Measurements from ENCODE around the gene VTN.

Gene VTN

DNA sequence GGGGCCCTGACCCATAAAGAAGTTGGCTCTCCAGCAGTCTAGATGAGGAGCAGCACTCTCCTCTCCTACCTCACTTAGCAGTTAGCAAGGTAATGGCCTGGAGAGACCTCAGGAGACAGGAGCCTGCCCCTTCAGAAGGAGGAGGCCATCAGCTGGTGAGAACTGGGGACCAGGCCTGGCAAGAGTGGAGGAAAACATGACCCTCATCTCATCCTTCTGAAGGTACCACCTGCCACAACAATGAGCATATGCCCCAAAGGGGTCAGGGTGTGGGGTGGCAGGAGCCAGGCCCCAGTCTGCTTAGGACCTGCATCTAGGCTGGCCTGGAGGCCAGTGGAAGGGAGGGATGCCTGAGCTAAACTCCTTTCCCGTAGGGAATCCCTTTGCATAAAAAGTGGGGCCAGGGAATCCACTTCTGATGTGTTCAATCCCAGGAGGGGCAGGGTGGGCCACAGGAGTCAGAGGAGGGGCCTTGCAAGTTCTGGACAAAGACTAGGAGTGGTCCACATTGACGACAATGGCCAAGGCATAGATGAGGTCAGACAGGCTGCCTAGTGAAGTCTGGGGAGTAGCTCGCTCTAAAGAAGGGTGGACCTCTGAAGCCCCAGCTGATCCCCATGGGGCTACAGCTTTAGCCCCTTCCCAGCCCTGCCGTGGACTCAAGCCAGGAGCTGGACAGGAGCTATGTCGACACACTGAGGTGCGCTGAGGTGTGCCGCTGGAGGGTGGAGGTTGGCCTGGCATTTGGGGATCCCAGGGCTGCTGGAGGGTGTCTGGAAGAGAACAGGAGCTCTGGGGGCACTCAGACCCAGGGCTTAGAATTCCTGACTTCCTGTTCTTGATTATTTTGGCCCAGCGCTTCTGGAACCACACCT, 6.1 kb downstream of the VTN start:
- no peaks in the 10 kb centered on the region for H3K9me3 ChIP-seq (ENCODE audit: control insufficient read depth in 5 of 5, low read length in 5 of 5)
- H3K36me3 ChIP-seq (ENCODE audit: control insufficient read depth in 5 of 5, insufficient read depth in 5 of 5, low read length in 5 of 5): peaks cover 14 to 78% (median 56%) of the 10 kb centered on the region in 5 donors
- H3K27ac ChIP-seq (ENCODE audit: low read depth, low read length): no peak overlapping the region
- no peak overlapping the region for H3K4me3 ChIP-seq (ENCODE audit: low read depth in 1 of 5, low read length in 5 of 5)
- H3K4me1 ChIP-seq (ENCODE audit: control insufficient read depth in 5 of 5, insufficient read depth in 5 of 5, low read length in 5 of 5): no peaks in the 10 kb centered on the region
- H3K27me3 ChIP-seq (ENCODE audit: control insufficient read depth in 5 of 5, insufficient read depth in 4 of 5, low read length in 5 of 5): no peaks in the 10 kb centered on the region
- H3K9ac ChIP-seq (ENCODE audit: low read length in 5 of 5): no peak overlapping the region

DNA sequence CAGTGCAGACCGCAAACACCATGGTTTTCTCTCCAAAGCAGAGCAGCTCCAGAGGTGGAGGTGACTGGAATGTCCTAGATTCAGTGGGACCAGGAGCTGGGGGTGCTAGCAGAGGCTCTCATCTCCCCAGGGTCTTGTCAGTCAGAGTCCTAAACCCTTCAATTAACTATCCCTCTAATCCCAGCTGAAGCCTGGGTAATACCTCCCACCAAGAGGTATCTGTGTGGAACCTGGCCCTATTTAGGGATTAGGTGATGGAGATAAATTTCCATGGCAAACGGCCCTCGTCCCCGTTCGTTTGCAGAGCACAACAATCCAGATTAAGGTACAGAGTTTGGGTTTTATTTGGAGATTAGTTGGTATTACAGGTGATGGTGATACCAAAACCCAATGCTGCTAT, 6.9 kb downstream of the VTN start:
- no peaks in the 10 kb centered on the region for H3K9me3 ChIP-seq (ENCODE audit: control insufficient read depth in 5 of 5, low read length in 5 of 5)
- H3K4me1 ChIP-seq (ENCODE audit: control insufficient read depth in 5 of 5, insufficient read depth in 5 of 5, low read length in 5 of 5): peaks cover 0 to 6% (median 5%) of the 10 kb centered on the region in 5 donors
- H3K36me3 ChIP-seq (ENCODE audit: control insufficient read depth in 5 of 5, insufficient read depth in 5 of 5, low read length in 5 of 5): peaks cover 14 to 78% (median 57%) of the 10 kb centered on the region in 5 donors
- H3K27me3 ChIP-seq (ENCODE audit: control insufficient read depth in 5 of 5, insufficient read depth in 4 of 5, low read length in 5 of 5): no peaks in the 10 kb centered on the region
- no peak overlapping the region for H3K27ac ChIP-seq (ENCODE audit: low read depth, low read length)
- H3K4me3 ChIP-seq (ENCODE audit: low read depth in 1 of 5, low read length in 5 of 5): no peak overlapping the region
- H3K9ac ChIP-seq (ENCODE audit: low read length in 5 of 5): no peak overlapping the region

DNA sequence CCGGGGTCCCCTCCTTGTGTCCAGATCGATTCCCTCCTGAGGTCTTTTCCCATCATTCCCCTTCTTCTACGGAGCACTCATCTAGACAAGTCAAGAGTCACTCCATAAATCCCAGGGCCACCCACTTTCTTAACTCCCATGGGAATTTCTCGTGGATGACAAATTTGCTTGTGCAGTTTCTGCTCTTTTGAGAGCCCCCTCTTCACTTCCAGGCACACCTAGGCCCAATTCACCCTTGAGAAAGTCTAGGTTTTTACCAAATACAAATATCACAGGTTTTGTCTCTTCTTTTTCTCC, 12.3 kb downstream of the VTN start:
- Histone ChIP-seq H3K4me1 (ENCODE audit: control insufficient read depth in 5 of 5, insufficient read depth in 5 of 5, low read length in 5 of 5) (peaks cover 9 to 27% (median 24%) of the 10 kb centered on the region in 5 donors), H3K27me3 (ENCODE audit: control insufficient read depth in 5 of 5, insufficient read depth in 4 of 5, low read length in 5 of 5) (no peaks in the 10 kb centered on the region), H3K36me3 (ENCODE audit: control insufficient read depth in 5 of 5, insufficient read depth in 5 of 5, low read length in 5 of 5) (peaks cover 24 to 57% (median 53%) of the 10 kb centered on the region in 5 donors), H3K9ac (ENCODE audit: low read length in 5 of 5) (peak overlapping the region in 4 of 5 donors; percentile 88 to 99 (median 96)), H3K9me3 (ENCODE audit: control insufficient read depth in 5 of 5, low read length in 5 of 5) (no peaks in the 10 kb centered on the region), H3K27ac (ENCODE audit: low read depth, low read length) (peak overlapping the region; percentile 78), H3K4me3 (ENCODE audit: low read depth in 1 of 5, low read length in 5 of 5) (peak overlapping the region; percentile 91 to 94 (median 92))

DNA sequence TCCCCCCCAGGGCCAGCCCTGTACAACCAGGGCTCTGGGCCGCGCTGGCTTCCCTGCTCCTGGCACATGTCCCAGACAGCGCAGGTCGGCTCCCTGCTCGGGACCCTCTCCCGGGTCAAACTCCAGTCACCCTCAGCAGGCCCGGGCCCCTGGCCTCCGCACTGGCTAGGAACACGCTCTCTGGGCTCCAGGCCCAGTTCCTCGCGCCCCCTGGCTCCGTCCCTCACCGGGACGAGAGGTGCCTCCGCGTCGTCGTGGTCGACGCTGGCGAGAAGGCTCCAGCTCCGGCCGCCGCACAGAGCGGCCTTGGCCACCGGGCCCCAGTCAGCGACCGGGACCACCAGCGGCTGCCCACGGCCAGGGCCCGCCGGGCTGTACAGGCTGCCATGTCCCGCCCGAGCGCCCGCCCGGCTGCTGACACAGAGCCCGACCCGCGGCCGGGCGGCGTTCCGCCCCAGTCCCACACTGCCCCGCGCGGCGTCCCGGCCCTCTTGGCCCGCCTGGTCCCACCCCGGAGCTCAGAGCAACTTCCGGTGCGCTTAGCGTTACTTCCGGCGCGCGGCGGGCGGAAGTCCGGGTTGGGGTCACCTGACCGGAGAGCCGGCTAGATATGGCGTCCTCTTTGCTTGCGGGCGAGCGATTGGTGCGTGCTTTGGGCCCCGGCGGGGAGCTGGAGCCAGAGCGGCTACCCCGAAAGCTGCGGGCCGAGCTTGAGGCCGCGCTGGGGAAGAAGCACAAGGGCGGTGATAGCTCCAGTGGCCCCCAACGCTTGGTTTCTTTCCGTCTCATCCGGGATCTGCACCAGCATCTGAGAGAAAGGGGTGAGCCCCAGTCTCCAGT, 12.8 kb downstream of the VTN start, which contains the start of gene POLDIP2:
Gene POLDIP2 (minus strand): TSS at position 467 of the 840 bp plus-strand sequence. CDS start 79 bp downstream, at position 388.
- Histone ChIP-seq H3K4me3 (ENCODE audit: low read depth in 1 of 5, low read length in 5 of 5) (peak within 1 kb of the TSS; percentile 91 to 94 (median 92)), H3K9ac (ENCODE audit: low read length in 5 of 5) (peak within 1 kb of the TSS; percentile 82 to 99 (median 99)), H3K9me3 (ENCODE audit: control insufficient read depth in 5 of 5, low read length in 5 of 5) (no peaks in the 10 kb centered on the region), H3K36me3 (ENCODE audit: control insufficient read depth in 5 of 5, insufficient read depth in 5 of 5, low read length in 5 of 5) (peaks cover 25 to 54% (median 52%) of the 10 kb centered on the region in 5 donors), H3K4me1 (ENCODE audit: control insufficient read depth in 5 of 5, insufficient read depth in 5 of 5, low read length in 5 of 5) (peaks cover 9 to 27% (median 24%) of the 10 kb centered on the region in 5 donors), H3K27ac (ENCODE audit: low read depth, low read length) (peak within 1 kb of the TSS; percentile 78), H3K27me3 (ENCODE audit: control insufficient read depth in 5 of 5, insufficient read depth in 4 of 5, low read length in 5 of 5) (no peaks in the 10 kb centered on the region)

DNA sequence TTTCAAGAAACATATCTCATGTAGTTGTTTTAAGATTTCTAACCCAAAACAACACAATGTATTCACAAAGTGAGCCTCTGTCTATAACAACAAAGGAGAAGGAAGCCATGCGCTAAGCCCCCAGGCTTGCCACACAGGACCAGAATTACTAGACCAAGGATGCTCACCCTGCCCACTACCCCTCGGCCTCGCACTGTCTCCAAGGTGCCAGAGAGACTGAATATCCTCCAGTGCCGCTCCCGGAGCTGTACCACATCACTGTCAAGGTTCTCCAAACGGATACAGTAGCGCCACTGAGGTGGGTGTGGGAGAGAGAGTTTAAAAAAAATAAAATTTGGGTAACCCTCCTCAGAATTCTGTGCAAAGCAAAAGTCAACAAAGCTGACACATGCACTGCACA, 19.8 kb downstream of the VTN start:
- Histone ChIP-seq H3K9ac (ENCODE audit: low read length in 5 of 5) (no peak overlapping the region), H3K27me3 (ENCODE audit: control insufficient read depth in 5 of 5, insufficient read depth in 4 of 5, low read length in 5 of 5) (no peaks in the 10 kb centered on the region), H3K4me3 (ENCODE audit: low read depth in 1 of 5, low read length in 5 of 5) (no peak overlapping the region), H3K9me3 (ENCODE audit: control insufficient read depth in 5 of 5, low read length in 5 of 5) (no peaks in the 10 kb centered on the region), H3K27ac (ENCODE audit: low read depth, low read length) (no peak overlapping the region), H3K36me3 (ENCODE audit: control insufficient read depth in 5 of 5, insufficient read depth in 5 of 5, low read length in 5 of 5) (peaks cover 15 to 92% (median 89%) of the 10 kb centered on the region in 5 donors), H3K4me1 (ENCODE audit: control insufficient read depth in 5 of 5, insufficient read depth in 5 of 5, low read length in 5 of 5) (peaks cover 0 to 12% (median 2%) of the 10 kb centered on the region in 5 donors)

DNA sequence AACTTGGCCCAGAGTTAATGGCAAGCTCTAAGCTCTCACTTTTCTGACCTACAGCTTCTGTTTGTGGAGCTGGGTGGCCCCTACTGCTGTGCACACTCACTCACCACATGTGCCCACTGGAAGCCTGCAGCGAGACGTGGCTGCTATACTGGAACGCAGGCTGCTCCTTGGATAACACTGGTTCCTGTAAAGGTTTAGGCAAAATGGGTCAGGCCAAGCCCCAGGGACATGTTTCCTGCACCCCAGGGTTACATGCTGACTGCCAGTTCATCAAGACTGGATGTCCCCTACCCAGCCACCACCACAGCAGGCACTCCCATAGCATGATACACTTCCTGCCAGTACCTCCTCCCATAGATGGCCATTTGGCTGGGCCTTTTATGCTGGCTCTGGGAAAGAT, 21.1 kb downstream of the VTN start:
- Histone ChIP-seq H3K4me3 (ENCODE audit: low read depth in 1 of 5, low read length in 5 of 5) (no peak overlapping the region), H3K4me1 (ENCODE audit: control insufficient read depth in 5 of 5, insufficient read depth in 5 of 5, low read length in 5 of 5) (peaks cover 0 to 22% (median 7%) of the 10 kb centered on the region in 5 donors), H3K27ac (ENCODE audit: low read depth, low read length) (no peak overlapping the region), H3K9me3 (ENCODE audit: control insufficient read depth in 5 of 5, low read length in 5 of 5) (no peaks in the 10 kb centered on the region), H3K27me3 (ENCODE audit: control insufficient read depth in 5 of 5, insufficient read depth in 4 of 5, low read length in 5 of 5) (no peaks in the 10 kb centered on the region), H3K36me3 (ENCODE audit: control insufficient read depth in 5 of 5, insufficient read depth in 5 of 5, low read length in 5 of 5) (peaks cover 9 to 96% (median 91%) of the 10 kb centered on the region in 5 donors), H3K9ac (ENCODE audit: low read length in 5 of 5) (no peak overlapping the region)

DNA sequence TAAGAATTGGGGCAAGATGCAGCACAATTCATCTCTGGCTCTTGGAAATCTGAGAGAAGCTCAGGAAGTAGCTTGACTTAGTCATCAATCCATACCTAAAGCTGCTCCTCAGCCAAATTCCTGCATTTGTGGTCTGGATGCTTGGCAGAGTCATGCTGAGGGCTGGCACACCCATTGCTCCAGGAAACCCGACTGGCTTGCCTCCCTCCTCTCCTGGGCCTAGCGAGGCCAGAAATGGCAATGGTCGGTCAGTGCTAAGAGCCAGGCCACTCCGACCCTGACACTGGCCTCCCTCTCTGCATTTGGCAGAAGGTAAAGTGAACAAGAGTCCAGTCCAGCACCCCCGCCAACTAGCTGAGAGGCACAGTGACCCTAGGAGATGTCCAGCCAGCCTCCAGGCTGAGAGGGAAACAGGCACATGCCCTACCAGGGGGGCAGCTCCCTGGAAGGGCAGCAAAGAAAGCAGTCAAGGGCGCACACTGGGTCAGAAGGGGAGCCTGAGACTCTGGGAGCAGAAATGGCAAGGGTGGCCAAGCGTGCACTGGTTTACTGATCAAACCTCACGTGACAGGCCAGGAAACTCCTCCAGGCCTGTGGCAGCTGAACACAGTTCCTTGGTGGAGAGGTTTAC, 22.7 kb downstream of the VTN start:
- Histone ChIP-seq H3K36me3 (ENCODE audit: control insufficient read depth in 5 of 5, insufficient read depth in 5 of 5, low read length in 5 of 5) (peaks cover 3 to 98% (median 92%) of the 10 kb centered on the region in 5 donors), H3K9ac (ENCODE audit: low read length in 5 of 5) (no peak overlapping the region), H3K4me1 (ENCODE audit: control insufficient read depth in 5 of 5, insufficient read depth in 5 of 5, low read length in 5 of 5) (peaks cover 0 to 27% (median 7%) of the 10 kb centered on the region in 5 donors)

DNA sequence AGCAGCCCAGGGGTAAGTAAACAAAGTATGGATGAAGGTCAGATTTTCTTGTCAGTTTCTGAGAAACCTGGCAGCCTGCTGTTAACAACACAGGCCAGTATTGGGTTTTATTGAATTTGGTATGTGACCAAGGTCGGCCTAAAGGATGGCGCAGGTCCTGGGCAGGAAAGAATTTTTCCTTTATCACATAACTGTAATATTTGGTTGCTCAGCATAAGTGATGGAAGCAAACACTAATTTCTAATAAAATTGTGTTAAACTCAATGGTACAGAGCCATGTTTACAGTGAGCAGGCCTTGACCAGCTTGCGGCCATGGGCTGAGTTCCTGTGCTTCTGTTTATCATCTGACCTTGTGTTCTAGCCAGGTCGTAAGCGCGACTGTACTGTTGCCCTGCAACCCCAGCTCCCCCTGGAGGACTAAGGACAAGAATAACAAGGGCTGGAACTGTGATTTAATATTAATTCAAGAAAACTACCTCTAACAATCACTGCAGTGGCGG, 23.3 kb downstream of the VTN start:
- peaks cover 0 to 27% (median 7%) of the 10 kb centered on the region in 5 donors for H3K4me1 ChIP-seq (ENCODE audit: control insufficient read depth in 5 of 5, insufficient read depth in 5 of 5, low read length in 5 of 5)
- peaks cover 1 to 99% (median 94%) of the 10 kb centered on the region in 5 donors for H3K36me3 ChIP-seq (ENCODE audit: control insufficient read depth in 5 of 5, insufficient read depth in 5 of 5, low read length in 5 of 5)
- H3K27ac ChIP-seq (ENCODE audit: low read depth, low read length): no peak overlapping the region
- no peak overlapping the region for H3K9ac ChIP-seq (ENCODE audit: low read length in 5 of 5)
- H3K27me3 ChIP-seq (ENCODE audit: control insufficient read depth in 5 of 5, insufficient read depth in 4 of 5, low read length in 5 of 5): no peaks in the 10 kb centered on the region
- no peaks in the 10 kb centered on the region for H3K9me3 ChIP-seq (ENCODE audit: control insufficient read depth in 5 of 5, low read length in 5 of 5)
- H3K4me3 ChIP-seq (ENCODE audit: low read depth in 1 of 5, low read length in 5 of 5): no peak overlapping the region

More for the DNA sequence above, 22.7 kb downstream of the VTN start:
- H3K27me3 ChIP-seq (ENCODE audit: control insufficient read depth in 5 of 5, insufficient read depth in 4 of 5, low read length in 5 of 5): no peaks in the 10 kb centered on the region
- no peaks in the 10 kb centered on the region for H3K9me3 ChIP-seq (ENCODE audit: control insufficient read depth in 5 of 5, low read length in 5 of 5)
- H3K27ac ChIP-seq (ENCODE audit: low read depth, low read length): peak overlapping the region; percentile 6
- H3K4me3 ChIP-seq (ENCODE audit: low read depth in 1 of 5, low read length in 5 of 5): no peak overlapping the region

DNA sequence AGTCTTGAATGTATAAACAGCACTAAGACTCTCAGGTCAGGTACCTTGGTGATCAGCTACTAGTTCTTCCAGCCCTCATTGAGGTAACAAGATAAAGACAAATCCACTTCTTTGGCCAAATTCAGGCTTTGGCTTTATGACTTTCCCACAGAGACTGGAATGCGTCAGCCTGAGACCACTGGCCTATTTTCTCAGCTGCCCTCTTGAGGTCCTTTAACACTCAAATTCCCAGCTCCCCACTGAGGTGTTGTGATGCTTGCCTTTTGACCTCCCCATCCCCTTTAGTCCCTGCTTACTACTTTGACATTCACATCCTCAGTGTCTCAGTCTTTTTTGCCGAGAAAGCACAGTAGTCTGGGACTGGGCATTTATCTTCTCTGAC, 23.9 kb downstream of the VTN start:
- no peaks in the 10 kb centered on the region for H3K9me3 ChIP-seq (ENCODE audit: control insufficient read depth in 5 of 5, low read length in 5 of 5)
- no peak overlapping the region for H3K4me3 ChIP-seq (ENCODE audit: low read depth in 1 of 5, low read length in 5 of 5)
- H3K4me1 ChIP-seq (ENCODE audit: control insufficient read depth in 5 of 5, insufficient read depth in 5 of 5, low read length in 5 of 5): peaks cover 0 to 27% (median 7%) of the 10 kb centered on the region in 5 donors
- H3K36me3 ChIP-seq (ENCODE audit: control insufficient read depth in 5 of 5, insufficient read depth in 5 of 5, low read length in 5 of 5): peaks cover 0 to 99% (median 94%) of the 10 kb centered on the region in 5 donors
- H3K27ac ChIP-seq (ENCODE audit: low read depth, low read length): no peak overlapping the region
- no peaks in the 10 kb centered on the region for H3K27me3 ChIP-seq (ENCODE audit: control insufficient read depth in 5 of 5, insufficient read depth in 4 of 5, low read length in 5 of 5)
- H3K9ac ChIP-seq (ENCODE audit: low read length in 5 of 5): no peak overlapping the region

Measured in subcutaneous abdominal adipose tissue (tissue), 5 donors.